ENCODE results near the gene CSNK1G3. TPM values are rescaled to one million over a fixed set of nuclear protein-coding genes. Genes with fewer than 3 reads are reported as not detected.

CSNK1G3 gene
- total RNA-seq, 4 donors from 2014 or later = 31.2 to 53.7 (median 53.1) TPM

DNA sequence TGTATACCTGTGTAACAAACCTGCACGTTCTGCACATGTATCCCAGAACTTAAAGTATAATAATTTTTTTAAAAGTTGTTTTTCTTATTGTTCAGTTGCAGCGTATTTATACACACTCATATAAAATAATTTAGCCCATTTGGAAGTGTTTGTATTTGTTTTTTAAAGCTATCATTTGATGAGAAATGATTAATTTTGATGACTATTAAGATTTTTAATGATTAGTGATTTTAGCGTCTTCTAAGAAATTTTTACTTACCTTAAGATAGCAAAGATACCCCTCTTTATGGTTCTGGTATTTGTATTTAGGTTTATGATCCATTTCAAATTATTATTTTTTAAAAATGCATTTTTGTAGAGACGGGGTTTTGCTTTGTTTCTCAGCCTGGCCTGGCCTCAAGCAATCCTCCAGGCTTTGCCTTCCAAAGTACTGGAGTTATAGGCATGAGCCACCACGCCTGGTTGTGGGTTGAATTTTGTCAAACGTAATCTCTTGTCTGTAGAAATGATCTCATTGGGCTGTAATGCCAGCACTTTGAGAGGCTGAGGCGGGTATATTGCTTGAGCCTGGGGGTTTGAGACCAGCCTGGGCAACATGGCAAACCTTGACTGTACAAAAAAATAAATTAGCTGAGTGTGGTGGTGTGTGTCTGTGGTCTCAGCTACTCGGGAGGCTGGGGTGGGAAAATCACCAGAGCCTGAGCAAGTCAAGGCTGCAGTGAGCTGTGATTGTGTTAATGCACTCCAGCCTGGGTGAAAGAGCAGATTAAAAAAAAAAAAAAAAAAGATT, 26.9 kb downstream of the CSNK1G3 start:
- H3K4me1 ChIP-seq = peaks cover 0 to 10% (median 3%) of the 10 kb centered on the region in 4 donors
- no peak overlapping the region for H3K27ac ChIP-seq (replicated peaks in 1 of 4)
- DNase-seq (ENCODE audit: extremely low spot score) = no peak
- H3K36me3 ChIP-seq = no peaks in the 10 kb centered on the region
- H3K27me3 ChIP-seq = no peaks in the 10 kb centered on the region
- H3K9me3 ChIP-seq = no peaks in the 10 kb centered on the region
- TF ChIP-seq POLR2AphosphoS5 (IDR thresholded peaks at IDR 0.05) (no peak), EP300 (IDR thresholded peaks at IDR 0.05) (no peak), POLR2A (IDR thresholded peaks at IDR 0.05; ENCODE audit: low read depth) (no peak), CTCF (IDR thresholded peaks at IDR 0.05) (no peak)
- WGBS = 88% methylated on average over 8 of the region's 8 CpGs
- intact Hi-C loops (cut with DNase I) = no loop called here
- no peak overlapping the region for H3K4me3 ChIP-seq

- DNase-seq (ENCODE audit: extremely low spot score) = no peak
- intact Hi-C loops (cut with DNase I) = no loop called here
- TF ChIP-seq POLR2AphosphoS5 (IDR thresholded peaks at IDR 0.05) = no peak
- 95% methylated on average over 7 of the region's 7 CpGs for WGBS
- no peak overlapping the region for H3K4me3 ChIP-seq
- H3K27ac ChIP-seq (replicated peaks in 1 of 4) = no peak overlapping the region
- no peaks in the 10 kb centered on the region for H3K27me3 ChIP-seq
- no peaks in the 10 kb centered on the region for H3K9me3 ChIP-seq
- no peaks in the 10 kb centered on the region for H3K36me3 ChIP-seq
- H3K4me1 ChIP-seq = peaks cover 0 to 10% (median 3%) of the 10 kb centered on the region in 4 donors
These were observed 28.6 kb downstream of the CSNK1G3 start for GRCh38 chr5:123540534-123540933.

DNA sequence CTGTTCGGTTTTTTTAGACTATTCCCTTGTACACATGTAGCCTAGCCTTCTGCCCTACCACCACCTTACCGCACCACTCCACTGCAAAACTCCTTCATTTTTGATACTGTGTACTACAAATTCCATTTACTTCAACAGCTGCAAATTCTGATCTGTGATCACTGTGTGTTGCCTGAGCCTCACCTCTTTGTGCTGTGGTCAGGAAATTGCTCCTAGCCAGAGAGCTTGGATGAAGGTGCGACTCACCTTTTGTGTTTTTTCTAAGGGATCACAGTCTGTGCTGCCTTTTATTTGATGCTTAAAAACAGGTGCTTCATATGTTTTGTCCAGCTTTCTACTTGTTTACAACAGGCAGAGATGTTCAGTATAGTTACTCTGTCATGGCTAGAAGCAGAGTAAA, 31.5 kb downstream of the CSNK1G3 start:
- 97% methylated on average over 3 of the region's 3 CpGs for WGBS
- no peak overlapping the region for H3K4me3 ChIP-seq
- no peak for TF ChIP-seq POLR2A (IDR thresholded peaks at IDR 0.05; ENCODE audit: low read depth)
- no peak for TF ChIP-seq EP300 (IDR thresholded peaks at IDR 0.05)
- TF ChIP-seq POLR2AphosphoS5 (IDR thresholded peaks at IDR 0.05) = no peak
- TF ChIP-seq CTCF (IDR thresholded peaks at IDR 0.05) = no peak
- peaks cover 0 to 11% (median 4%) of the 10 kb centered on the region in 4 donors for H3K4me1 ChIP-seq
- intact Hi-C loops (cut with DNase I) = no loop called here
- no peaks in the 10 kb centered on the region for H3K36me3 ChIP-seq
- no peak for DNase-seq (ENCODE audit: extremely low spot score)
- H3K9me3 ChIP-seq = no peaks in the 10 kb centered on the region
- no peak overlapping the region for H3K27ac ChIP-seq (replicated peaks in 1 of 4)
- H3K27me3 ChIP-seq = no peaks in the 10 kb centered on the region

DNA sequence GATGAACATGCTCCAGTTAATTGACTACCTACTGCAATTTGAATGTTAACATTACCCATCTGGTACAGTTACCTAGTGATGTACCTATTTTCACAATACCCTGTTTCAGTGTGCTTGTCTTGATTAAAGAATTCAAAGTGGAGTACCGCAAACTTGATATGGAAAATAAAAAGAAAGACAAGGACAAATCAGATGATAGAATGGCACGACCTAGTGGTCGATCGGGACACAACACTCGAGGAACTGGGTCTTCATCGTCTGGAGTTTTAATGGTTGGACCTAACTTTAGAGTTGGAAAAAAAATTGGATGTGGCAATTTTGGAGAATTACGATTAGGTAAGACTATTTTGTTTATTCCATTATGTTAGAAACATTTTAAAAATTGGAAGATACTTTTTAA, 33.5 kb downstream of the CSNK1G3 start:
- H3K4me1 ChIP-seq = peaks cover 0 to 8% (median 2%) of the 10 kb centered on the region in 4 donors
- intact Hi-C loops (cut with DNase I) = no loop called here
- peaks cover 0 to 5% (median 0%) of the 10 kb centered on the region in 4 donors for H3K36me3 ChIP-seq
- no peak overlapping the region for H3K27ac ChIP-seq (replicated peaks in 1 of 4)
- TF ChIP-seq POLR2AphosphoS5 (IDR thresholded peaks at IDR 0.05) (no peak), CTCF (IDR thresholded peaks at IDR 0.05) (peak; percentile 5 to 29 (median 16)), POLR2A (IDR thresholded peaks at IDR 0.05; ENCODE audit: low read depth) (no peak), EP300 (IDR thresholded peaks at IDR 0.05) (no peak)
- H3K27me3 ChIP-seq = no peaks in the 10 kb centered on the region
- 93% methylated on average over 7 of the region's 7 CpGs for WGBS
- no peaks in the 10 kb centered on the region for H3K9me3 ChIP-seq
- H3K4me3 ChIP-seq = no peak overlapping the region
- DNase-seq (ENCODE audit: extremely low spot score) = no peak

DNA sequence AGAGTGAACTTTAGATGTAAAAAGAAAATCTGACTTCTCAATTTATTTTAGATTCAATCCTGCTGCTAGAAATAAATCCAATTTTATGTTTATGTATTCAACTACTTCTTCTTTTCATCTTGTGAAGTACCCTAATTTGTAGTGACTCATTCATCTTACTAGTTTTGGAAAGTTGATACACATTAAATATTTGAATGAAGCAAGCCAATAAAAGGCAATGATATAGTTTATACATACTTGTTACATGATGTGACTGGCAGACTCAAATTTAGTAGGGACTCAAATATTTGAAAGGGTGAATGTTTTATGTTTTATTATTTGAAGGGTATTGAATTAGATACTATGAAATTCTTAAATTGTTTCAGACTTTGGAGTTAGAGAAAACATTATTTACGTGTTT, 34.7 kb downstream of the CSNK1G3 start:
- Histone ChIP-seq H3K36me3 (peaks cover 0 to 5% (median 0%) of the 10 kb centered on the region in 4 donors), H3K27ac (replicated peaks in 1 of 4) (no peak overlapping the region), H3K4me1 (peaks cover 0 to 8% (median 2%) of the 10 kb centered on the region in 4 donors), H3K9me3 (no peaks in the 10 kb centered on the region), H3K4me3 (no peak overlapping the region), H3K27me3 (no peaks in the 10 kb centered on the region)
- no peak for TF ChIP-seq EP300 (IDR thresholded peaks at IDR 0.05)
- no peak for TF ChIP-seq CTCF (IDR thresholded peaks at IDR 0.05)
- TF ChIP-seq POLR2AphosphoS5 (IDR thresholded peaks at IDR 0.05) = no peak
- TF ChIP-seq POLR2A (IDR thresholded peaks at IDR 0.05; ENCODE audit: low read depth) = no peak
- no peak for DNase-seq (ENCODE audit: extremely low spot score)
- WGBS = 97% methylated on average over 1 of the region's 1 CpG
- intact Hi-C loops (cut with DNase I) = no loop called here

All from esophagus muscularis mucosa (tissue), 4 donors.